ENCODE results near the gene CYSRT1.

DNA sequence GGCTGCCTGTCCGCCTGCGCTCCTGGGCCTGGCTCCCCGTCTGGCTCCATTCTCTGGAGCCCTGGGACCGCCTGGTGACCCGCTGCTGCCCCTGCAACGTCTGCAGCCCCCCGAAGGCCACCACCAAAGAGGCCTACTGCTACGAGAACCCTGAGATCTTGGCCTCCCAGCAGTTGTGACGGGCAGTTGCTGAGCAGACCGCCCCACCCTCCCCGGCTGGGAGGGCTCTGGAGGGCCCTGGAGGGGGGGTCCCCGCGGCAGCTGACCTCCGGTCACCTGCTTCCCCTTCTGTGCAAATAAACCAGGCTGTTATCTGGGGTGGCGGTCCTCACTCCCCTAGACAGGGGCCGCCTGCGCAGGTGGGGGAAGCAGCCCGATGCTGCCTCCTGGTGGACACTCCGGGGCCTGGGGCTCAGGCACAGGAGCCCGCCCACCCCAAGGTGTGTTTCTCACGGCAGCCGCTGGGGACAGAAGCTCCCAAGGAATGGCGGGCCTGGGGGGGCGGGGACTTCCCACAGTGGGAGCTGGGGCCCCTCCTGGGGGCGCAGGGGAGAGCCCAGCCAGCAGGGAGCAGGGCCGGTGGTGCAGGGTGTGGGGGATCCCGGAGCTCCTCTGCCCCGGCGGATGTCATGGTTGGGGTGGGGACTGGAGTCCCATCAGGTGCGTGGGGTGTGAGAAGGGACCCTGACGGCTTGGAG lies 11.4 kb downstream of the CYSRT1 start:
- TF ChIP-seq CTCF (IDR thresholded peaks at IDR 0.05 in 8 of 11, conservative IDR thresholded peaks at IDR 0.05 in 3 of 11) (peak; percentile 98 to 100 (median 100)), POLR2A (IDR thresholded peaks at IDR 0.05) (no peak)

Measured in spleen (tissue), 7 donors.